ENCODE measurements around the gene CPXM1. TPM values are rescaled to one million over a fixed set of nuclear protein-coding genes. Genes with fewer than 3 reads are reported as not detected.

CPXM1 gene
- total and polyA plus RNA-seq, 10 of the 15 experiments (the other 5 are each of a cell fraction or from before 2014, with no cell fraction given), result 0.22 to 3.9 (median 0.63) TPM; not detected in 2

DNA sequence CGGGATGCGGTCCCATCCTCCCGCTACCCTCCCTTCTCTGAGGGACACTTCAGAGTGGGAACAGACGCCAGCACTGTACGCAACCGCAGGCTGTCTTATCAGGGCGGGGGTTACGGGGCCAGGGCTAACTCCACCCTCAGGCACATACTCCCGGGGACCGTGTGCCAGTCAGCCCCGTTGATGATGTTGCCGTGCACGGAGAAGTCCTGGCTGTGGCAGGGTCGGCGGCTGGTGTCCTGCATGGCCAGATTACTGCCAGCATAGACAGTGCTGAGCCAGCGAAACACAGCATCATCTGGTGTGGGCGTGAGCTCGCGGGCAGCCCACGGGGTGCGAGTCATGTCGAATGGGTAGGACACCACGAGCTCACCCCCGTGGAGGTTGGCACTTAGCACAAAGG, 5.0 kb downstream of the CPXM1 start:
- H3K9me3 ChIP-seq (replicated peaks; ENCODE audit: control insufficient read depth, insufficient read depth, low read length), result no peaks in the 10 kb centered on the region
- DNase-seq (ENCODE audit: low read depth, low spot score) (no peak), FAIRE-seq (no peak), ATAC-seq (no peak)
- no peak overlapping the region for H3K27ac ChIP-seq (ENCODE audit: control insufficient read depth, insufficient read depth)
- H3K36me3 ChIP-seq (ENCODE audit: control insufficient read depth in 2 of 2, insufficient read depth in 2 of 2, low read length in 1 of 2), result no peaks in the 10 kb centered on the region
- BruUV-seq (replicated peaks), result no TSS peak
- ChIA-PET CTCF (no interaction called here), POLR2A (interaction anchor here (0.5 kb wide), 1 partner anchor 97 kb away, joined by 4 read pairs; no protein-coding TSS in a partner anchor), SMC1A (ENCODE audit: uncharacterized antibody, unreplicated experiment) (no interaction called here), RAD21 (ENCODE audit: unreplicated experiment) (no interaction called here)
- no peak overlapping the region for H3K4me3 ChIP-seq
- H3K9ac ChIP-seq (ENCODE audit: control insufficient read depth, insufficient read depth, low read length), result no peak overlapping the region
- H3K4me1 ChIP-seq (ENCODE audit: control insufficient read depth, insufficient read depth, low read length), result no peaks in the 10 kb centered on the region
- peaks cover 3 to 13% of the 10 kb centered on the region in 2 experiments; a peak in 3 of 4 replicates for H3K27me3 ChIP-seq (replicated peaks in 1 of 2; ENCODE audit: control insufficient read depth in 2 of 2, insufficient read depth in 2 of 2, low read length in 1 of 2)
- no peak overlapping the region for H3K4me2 ChIP-seq (ENCODE audit: control insufficient read depth, insufficient read depth)
- no peaks in the 10 kb centered on the region for H3K79me2 ChIP-seq (ENCODE audit: control insufficient read depth, insufficient read depth, low read length)
- H2AFZ ChIP-seq (ENCODE audit: control insufficient read depth, low read depth, low read length), result no peak overlapping the region
- 57% methylated on average over 24 of the region's 24 CpGs for WGBS (ENCODE audit: insufficient coverage, insufficient replicate concordance, low lambda C conversion rate, missing lambda C conversion rate)
- intact Hi-C loops (cut with micrococcal nuclease; ENCODE audit: unreplicated experiment) (no loop called here), in situ Hi-C loops (cut with MboI) (no loop called here)
- H4K20me1 ChIP-seq (ENCODE audit: control insufficient read depth, insufficient read depth), result no peaks in the 10 kb centered on the region
- TF ChIP-seq, protein P1, sequence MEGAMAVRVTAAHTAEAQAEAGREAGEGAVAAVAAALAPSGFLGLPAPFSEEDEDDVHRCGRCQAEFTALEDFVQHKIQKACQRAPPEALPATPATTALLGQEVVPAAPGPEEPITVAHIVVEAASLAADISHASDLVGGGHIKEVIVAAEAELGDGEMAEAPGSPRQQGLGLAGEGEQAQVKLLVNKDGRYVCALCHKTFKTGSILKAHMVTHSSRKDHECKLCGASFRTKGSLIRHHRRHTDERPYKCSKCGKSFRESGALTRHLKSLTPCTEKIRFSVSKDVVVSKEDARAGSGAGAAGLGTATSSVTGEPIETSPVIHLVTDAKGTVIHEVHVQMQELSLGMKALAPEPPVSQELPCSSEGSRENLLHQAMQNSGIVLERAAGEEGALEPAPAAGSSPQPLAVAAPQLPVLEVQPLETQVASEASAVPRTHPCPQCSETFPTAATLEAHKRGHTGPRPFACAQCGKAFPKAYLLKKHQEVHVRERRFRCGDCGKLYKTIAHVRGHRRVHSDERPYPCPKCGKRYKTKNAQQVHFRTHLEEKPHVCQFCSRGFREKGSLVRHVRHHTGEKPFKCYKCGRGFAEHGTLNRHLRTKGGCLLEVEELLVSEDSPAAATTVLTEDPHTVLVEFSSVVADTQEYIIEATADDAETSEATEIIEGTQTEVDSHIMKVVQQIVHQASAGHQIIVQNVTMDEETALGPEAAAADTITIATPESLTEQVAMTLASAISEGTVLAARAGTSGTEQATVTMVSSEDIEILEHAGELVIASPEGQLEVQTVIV (IDR thresholded peaks at IDR 0.05; ENCODE audit: borderline replicate concordance, partially characterized antibody), result no peak
- TF ChIP-seq SUPT20H (IDR thresholded peaks at IDR 0.05; ENCODE audit: borderline replicate concordance, control insufficient read depth, low read depth, low read length), result no peak
- TF ChIP-seq BMI1 (IDR thresholded peaks at IDR 0.05; ENCODE audit: borderline replicate concordance), result no peak
- TF ChIP-seq, protein P2, sequence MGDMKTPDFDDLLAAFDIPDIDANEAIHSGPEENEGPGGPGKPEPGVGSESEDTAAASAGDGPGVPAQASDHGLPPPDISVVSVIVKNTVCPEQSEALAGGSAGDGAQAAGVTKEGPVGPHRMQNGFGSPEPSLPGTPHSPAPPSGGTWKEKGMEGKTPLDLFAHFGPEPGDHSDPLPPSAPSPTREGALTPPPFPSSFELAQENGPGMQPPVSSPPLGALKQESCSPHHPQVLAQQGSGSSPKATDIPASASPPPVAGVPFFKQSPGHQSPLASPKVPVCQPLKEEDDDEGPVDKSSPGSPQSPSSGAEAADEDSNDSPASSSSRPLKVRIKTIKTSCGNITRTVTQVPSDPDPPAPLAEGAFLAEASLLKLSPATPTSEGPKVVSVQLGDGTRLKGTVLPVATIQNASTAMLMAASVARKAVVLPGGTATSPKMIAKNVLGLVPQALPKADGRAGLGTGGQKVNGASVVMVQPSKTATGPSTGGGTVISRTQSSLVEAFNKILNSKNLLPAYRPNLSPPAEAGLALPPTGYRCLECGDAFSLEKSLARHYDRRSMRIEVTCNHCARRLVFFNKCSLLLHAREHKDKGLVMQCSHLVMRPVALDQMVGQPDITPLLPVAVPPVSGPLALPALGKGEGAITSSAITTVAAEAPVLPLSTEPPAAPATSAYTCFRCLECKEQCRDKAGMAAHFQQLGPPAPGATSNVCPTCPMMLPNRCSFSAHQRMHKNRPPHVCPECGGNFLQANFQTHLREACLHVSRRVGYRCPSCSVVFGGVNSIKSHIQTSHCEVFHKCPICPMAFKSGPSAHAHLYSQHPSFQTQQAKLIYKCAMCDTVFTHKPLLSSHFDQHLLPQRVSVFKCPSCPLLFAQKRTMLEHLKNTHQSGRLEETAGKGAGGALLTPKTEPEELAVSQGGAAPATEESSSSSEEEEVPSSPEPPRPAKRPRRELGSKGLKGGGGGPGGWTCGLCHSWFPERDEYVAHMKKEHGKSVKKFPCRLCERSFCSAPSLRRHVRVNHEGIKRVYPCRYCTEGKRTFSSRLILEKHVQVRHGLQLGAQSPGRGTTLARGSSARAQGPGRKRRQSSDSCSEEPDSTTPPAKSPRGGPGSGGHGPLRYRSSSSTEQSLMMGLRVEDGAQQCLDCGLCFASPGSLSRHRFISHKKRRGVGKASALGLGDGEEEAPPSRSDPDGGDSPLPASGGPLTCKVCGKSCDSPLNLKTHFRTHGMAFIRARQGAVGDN (IDR thresholded peaks at IDR 0.05), result no peak
- TF ChIP-seq, protein P3, sequence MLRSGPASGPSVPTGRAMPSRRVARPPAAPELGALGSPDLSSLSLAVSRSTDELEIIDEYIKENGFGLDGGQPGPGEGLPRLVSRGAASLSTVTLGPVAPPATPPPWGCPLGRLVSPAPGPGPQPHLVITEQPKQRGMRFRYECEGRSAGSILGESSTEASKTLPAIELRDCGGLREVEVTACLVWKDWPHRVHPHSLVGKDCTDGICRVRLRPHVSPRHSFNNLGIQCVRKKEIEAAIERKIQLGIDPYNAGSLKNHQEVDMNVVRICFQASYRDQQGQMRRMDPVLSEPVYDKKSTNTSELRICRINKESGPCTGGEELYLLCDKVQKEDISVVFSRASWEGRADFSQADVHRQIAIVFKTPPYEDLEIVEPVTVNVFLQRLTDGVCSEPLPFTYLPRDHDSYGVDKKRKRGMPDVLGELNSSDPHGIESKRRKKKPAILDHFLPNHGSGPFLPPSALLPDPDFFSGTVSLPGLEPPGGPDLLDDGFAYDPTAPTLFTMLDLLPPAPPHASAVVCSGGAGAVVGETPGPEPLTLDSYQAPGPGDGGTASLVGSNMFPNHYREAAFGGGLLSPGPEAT (IDR thresholded peaks at IDR 0.05; ENCODE audit: low read depth), result no peak
- TF ChIP-seq, protein P4, sequence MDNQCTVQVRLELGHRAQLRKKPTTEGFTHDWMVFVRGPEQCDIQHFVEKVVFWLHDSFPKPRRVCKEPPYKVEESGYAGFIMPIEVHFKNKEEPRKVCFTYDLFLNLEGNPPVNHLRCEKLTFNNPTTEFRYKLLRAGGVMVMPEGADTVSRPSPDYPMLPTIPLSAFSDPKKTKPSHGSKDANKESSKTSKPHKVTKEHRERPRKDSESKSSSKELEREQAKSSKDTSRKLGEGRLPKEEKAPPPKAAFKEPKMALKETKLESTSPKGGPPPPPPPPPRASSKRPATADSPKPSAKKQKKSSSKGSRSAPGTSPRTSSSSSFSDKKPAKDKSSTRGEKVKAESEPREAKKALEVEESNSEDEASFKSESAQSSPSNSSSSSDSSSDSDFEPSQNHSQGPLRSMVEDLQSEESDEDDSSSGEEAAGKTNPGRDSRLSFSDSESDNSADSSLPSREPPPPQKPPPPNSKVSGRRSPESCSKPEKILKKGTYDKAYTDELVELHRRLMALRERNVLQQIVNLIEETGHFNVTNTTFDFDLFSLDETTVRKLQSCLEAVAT (IDR thresholded peaks at IDR 0.05), result no peak
- TF ChIP-seq, protein P5, sequence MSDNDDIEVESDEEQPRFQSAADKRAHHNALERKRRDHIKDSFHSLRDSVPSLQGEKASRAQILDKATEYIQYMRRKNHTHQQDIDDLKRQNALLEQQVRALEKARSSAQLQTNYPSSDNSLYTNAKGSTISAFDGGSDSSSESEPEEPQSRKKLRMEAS (IDR thresholded peaks at IDR 0.05; ENCODE audit: low read depth, low read length), result no peak
- no peak for TF ChIP-seq GABPA (IDR thresholded peaks at IDR 0.05; ENCODE audit: low read depth)
- no peak for TF ChIP-seq CHD2 (IDR thresholded peaks at IDR 0.05; ENCODE audit: borderline replicate concordance, low read depth, low read length)
- TF ChIP-seq MYC (IDR thresholded peaks at IDR 0.05; ENCODE audit: insufficient read depth, insufficient read length, insufficient replicate concordance, low read length, severe bottlenecking), result no peak
- TF ChIP-seq SIN3A (IDR thresholded peaks at IDR 0.05; ENCODE audit: low read depth, low read length), result no peak
- TF ChIP-seq, protein P6, sequence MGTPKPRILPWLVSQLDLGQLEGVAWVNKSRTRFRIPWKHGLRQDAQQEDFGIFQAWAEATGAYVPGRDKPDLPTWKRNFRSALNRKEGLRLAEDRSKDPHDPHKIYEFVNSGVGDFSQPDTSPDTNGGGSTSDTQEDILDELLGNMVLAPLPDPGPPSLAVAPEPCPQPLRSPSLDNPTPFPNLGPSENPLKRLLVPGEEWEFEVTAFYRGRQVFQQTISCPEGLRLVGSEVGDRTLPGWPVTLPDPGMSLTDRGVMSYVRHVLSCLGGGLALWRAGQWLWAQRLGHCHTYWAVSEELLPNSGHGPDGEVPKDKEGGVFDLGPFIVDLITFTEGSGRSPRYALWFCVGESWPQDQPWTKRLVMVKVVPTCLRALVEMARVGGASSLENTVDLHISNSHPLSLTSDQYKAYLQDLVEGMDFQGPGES (IDR thresholded peaks at IDR 0.05), result no peak
